ENCODE data around the gene PARVB.

PARVB gene

DNA sequence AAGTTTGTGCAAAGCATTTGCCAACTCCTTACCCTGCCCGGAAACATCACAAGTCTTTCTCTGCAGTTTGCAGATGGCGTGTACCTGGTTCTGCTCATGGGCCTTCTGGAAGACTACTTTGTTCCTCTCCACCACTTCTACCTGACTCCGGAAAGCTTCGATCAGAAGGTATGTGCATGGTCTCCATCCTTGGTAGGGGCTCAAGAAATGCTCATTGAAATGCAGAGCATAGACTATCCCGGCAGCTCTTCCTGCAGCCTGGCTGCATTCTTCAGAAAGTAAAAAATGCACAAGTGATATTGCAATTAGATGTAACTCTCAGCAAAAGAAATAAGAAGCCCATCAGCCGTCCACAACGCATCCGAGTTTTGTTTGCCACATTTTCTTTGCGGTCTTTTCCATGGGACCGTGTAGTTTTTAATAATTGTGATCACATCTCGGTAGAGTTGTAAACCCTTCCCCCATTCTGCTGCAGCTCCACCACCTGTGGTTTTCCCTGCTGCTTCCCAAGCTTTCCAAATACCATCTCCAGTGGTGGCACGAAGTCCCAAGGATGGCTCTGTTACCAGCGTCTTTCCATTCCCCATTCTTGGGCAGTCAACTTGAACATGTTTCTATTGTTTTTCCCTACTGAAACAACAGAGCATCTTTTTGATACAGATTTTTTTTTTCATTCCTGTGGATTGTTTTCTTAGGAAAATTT, 134.0 kb downstream of the PARVB start:
- Histone ChIP-seq H3K4me3 (ENCODE audit: low read depth, low read length, poor library complexity, severe bottlenecking) (no peak overlapping the region), H3K36me3 (ENCODE audit: insufficient read depth, low read length) (peaks cover 13% of the 10 kb centered on the region; the same call in 1 of the 2 replicates), H3K4me2 (ENCODE audit: low read length) (no peak overlapping the region), H3K27me3 (ENCODE audit: insufficient read depth, low read length) (no peaks in the 10 kb centered on the region), H2AFZ (ENCODE audit: low read length) (no peak overlapping the region), H3K79me2 (ENCODE audit: insufficient read depth, low read length) (no peaks in the 10 kb centered on the region), H4K20me1 (ENCODE audit: insufficient read depth, low read length) (no peaks in the 10 kb centered on the region), H3K9me2 (ENCODE audit: low read depth, low read length) (no peaks in the 10 kb centered on the region), H3K9ac (ENCODE audit: low read length) (no peak overlapping the region), H3K4me1 (ENCODE audit: insufficient read depth, low read length, severe bottlenecking) (no peaks in the 10 kb centered on the region), H3F3A (ENCODE audit: insufficient read depth, low read length) (no peaks in the 10 kb centered on the region), H3K9me3 (ENCODE audit: low read length) (no peaks in the 10 kb centered on the region), H3K27ac (ENCODE audit: low read depth, low read length, poor library complexity, severe bottlenecking) (no peak overlapping the region)
- TF ChIP-seq CTCF (IDR thresholded peaks at IDR 0.05; ENCODE audit: low read length) (no peak), EZH2 (IDR thresholded peaks at IDR 0.05; ENCODE audit: borderline replicate concordance, low read length) (no peak)

DNA sequence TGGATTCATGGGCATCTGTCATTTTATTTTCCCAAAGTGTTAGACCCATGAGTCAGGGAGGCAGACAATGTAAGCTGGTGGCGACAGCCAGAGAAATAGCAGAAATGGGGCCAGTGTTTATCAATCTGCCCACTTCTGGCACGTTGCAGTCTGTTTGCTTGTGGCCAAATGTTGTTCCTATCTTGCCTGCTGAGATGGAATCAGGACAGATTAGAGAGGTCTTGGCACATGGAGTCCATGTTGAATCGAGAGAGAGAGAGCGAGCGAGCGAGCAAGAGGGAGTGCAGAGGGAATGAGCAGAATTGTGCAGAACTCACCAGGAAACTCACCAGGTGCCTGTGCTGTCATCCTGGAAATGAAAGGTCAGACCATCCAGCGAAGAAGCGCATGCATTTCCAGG, 134.7 kb downstream of the PARVB start:
- H3K9ac ChIP-seq (ENCODE audit: low read length) = no peak overlapping the region
- no peaks in the 10 kb centered on the region for H3K9me2 ChIP-seq (ENCODE audit: low read depth, low read length)
- peaks cover 13% of the 10 kb centered on the region; the same call in 1 of the 2 replicates for H3K36me3 ChIP-seq (ENCODE audit: insufficient read depth, low read length)
- no peaks in the 10 kb centered on the region for H3K79me2 ChIP-seq (ENCODE audit: insufficient read depth, low read length)
- no peak for TF ChIP-seq CTCF (IDR thresholded peaks at IDR 0.05; ENCODE audit: low read length)
- no peak for TF ChIP-seq EZH2 (IDR thresholded peaks at IDR 0.05; ENCODE audit: borderline replicate concordance, low read length)
- no peak overlapping the region for H3K27ac ChIP-seq (ENCODE audit: low read depth, low read length, poor library complexity, severe bottlenecking)
- no peaks in the 10 kb centered on the region for H3K4me1 ChIP-seq (ENCODE audit: insufficient read depth, low read length, severe bottlenecking)
- no peaks in the 10 kb centered on the region for H3K9me3 ChIP-seq (ENCODE audit: low read length)
- no peaks in the 10 kb centered on the region for H3F3A ChIP-seq (ENCODE audit: insufficient read depth, low read length)
- no peaks in the 10 kb centered on the region for H3K27me3 ChIP-seq (ENCODE audit: insufficient read depth, low read length)
- no peaks in the 10 kb centered on the region for H4K20me1 ChIP-seq (ENCODE audit: insufficient read depth, low read length)
- H2AFZ ChIP-seq (ENCODE audit: low read length) = no peak overlapping the region
- H3K4me2 ChIP-seq (ENCODE audit: low read length) = no peak overlapping the region
- H3K4me3 ChIP-seq (ENCODE audit: low read depth, low read length, poor library complexity, severe bottlenecking) = no peak overlapping the region

DNA sequence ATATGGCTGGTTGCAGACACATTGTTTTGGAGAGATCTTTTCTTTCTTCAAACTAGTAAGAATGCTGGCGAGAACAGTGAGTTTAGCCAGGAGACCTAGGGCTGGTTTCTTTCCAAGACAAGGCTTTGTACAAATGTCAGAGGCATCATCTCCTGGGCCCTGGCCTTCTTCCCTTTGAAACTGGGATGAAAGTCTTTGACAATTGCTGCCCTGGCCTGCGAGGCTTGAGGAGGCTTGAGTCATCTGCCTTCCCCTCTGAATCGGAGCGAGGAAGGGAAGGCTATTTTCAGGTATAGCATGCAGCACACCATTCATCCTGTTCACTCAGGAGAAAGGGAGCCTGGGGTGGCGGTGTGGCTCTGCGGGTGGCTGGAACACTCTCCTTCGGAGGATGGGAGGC, 135.1 kb downstream of the PARVB start:
- Histone ChIP-seq H3K9me3 (ENCODE audit: low read length) (no peaks in the 10 kb centered on the region), H3K4me3 (ENCODE audit: low read depth, low read length, poor library complexity, severe bottlenecking) (no peak overlapping the region), H3K27ac (ENCODE audit: low read depth, low read length, poor library complexity, severe bottlenecking) (no peak overlapping the region), H3K9me2 (ENCODE audit: low read depth, low read length) (no peaks in the 10 kb centered on the region), H3K27me3 (ENCODE audit: insufficient read depth, low read length) (no peaks in the 10 kb centered on the region), H3F3A (ENCODE audit: insufficient read depth, low read length) (no peaks in the 10 kb centered on the region), H3K79me2 (ENCODE audit: insufficient read depth, low read length) (no peaks in the 10 kb centered on the region), H3K36me3 (ENCODE audit: insufficient read depth, low read length) (peaks cover 10% of the 10 kb centered on the region; the same call in 1 of the 2 replicates), H2AFZ (ENCODE audit: low read length) (no peak overlapping the region), H3K9ac (ENCODE audit: low read length) (no peak overlapping the region), H3K4me1 (ENCODE audit: insufficient read depth, low read length, severe bottlenecking) (no peaks in the 10 kb centered on the region), H3K4me2 (ENCODE audit: low read length) (no peak overlapping the region), H4K20me1 (ENCODE audit: insufficient read depth, low read length) (no peaks in the 10 kb centered on the region)
- TF ChIP-seq CTCF (IDR thresholded peaks at IDR 0.05; ENCODE audit: low read length) = no peak
- TF ChIP-seq EZH2 (IDR thresholded peaks at IDR 0.05; ENCODE audit: borderline replicate concordance, low read length) = no peak

Measured in OCI-LY1 (cell line).